22Rv1 (cell line): ENCODE data around the gene PARP12.

ENCODE experiments used
- ZFX ChIP-seq: fragments of 450-650 bp; IDR thresholded peaks from 2 replicates; pipeline ENCODE4 v1.6.1; 2017; ENCODE audit warnings: antibody characterized with exemption, borderline replicate concordance
- TF ChIP-seq, protein P1 (sequence below): fragments of 450-650 bp; IDR thresholded peaks from 2 replicates; pipeline ENCODE4 v1.5.1; 2017; ENCODE audit warnings: mild to moderate bottlenecking

DNA sequence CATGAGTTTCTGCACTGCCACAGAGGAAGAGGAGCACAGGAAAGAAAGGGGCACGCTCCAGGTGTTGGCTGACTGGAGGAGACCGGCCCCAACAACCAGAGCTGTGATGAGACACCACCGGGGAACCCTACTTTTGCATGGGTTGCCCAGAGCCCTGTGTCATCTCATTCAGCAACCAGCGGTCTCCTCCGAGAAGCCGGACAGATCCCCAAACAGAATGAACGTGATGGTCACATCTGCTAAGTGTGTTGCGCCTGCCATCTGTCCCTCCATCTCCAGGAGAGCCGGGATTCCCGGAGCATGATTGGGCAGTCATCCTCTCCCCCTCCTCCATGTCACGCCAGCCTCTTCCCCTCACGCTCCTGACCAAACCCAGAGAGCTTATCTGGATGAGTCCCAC is 22.9 kb downstream of the PARP12 start:
- TF ChIP-seq, protein P1, sequence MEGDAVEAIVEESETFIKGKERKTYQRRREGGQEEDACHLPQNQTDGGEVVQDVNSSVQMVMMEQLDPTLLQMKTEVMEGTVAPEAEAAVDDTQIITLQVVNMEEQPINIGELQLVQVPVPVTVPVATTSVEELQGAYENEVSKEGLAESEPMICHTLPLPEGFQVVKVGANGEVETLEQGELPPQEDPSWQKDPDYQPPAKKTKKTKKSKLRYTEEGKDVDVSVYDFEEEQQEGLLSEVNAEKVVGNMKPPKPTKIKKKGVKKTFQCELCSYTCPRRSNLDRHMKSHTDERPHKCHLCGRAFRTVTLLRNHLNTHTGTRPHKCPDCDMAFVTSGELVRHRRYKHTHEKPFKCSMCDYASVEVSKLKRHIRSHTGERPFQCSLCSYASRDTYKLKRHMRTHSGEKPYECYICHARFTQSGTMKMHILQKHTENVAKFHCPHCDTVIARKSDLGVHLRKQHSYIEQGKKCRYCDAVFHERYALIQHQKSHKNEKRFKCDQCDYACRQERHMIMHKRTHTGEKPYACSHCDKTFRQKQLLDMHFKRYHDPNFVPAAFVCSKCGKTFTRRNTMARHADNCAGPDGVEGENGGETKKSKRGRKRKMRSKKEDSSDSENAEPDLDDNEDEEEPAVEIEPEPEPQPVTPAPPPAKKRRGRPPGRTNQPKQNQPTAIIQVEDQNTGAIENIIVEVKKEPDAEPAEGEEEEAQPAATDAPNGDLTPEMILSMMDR, result no peak
- TF ChIP-seq ZFX, result no peak
